ENCODE measurements around the gene ZNF618.

The ZNF618 gene

GRCh38 chr9:113946496-113947115, 70.5 kb downstream of the ZNF618 start:
- TF ChIP-seq CTCF (IDR thresholded peaks at IDR 0.05; ENCODE audit: insufficient read depth, low read depth, low read length, missing control alignments) = no peak
- DNase-seq (ENCODE audit: low read depth) = no peak

GRCh38 chr9:113947941-113948340, 71.8 kb downstream of the ZNF618 start:
- no peak overlapping the region for H3K4me3 ChIP-seq (ENCODE audit: low read length)
- no peak for TF ChIP-seq CTCF (IDR thresholded peaks at IDR 0.05; ENCODE audit: insufficient read depth, low read depth, low read length, missing control alignments)
- DNase-seq (ENCODE audit: low read depth) = no peak

More at GRCh38 chr9:113946496-113947115, 70.5 kb downstream of the ZNF618 start:
- no peak overlapping the region for H3K4me3 ChIP-seq (ENCODE audit: low read length)

- TF ChIP-seq CTCF (IDR thresholded peaks at IDR 0.05; ENCODE audit: insufficient read depth, low read depth, low read length, missing control alignments) = no peak
- no peak overlapping the region for H3K4me3 ChIP-seq (ENCODE audit: low read length)
- no peak for DNase-seq (ENCODE audit: low read depth)
These were observed 72.9 kb downstream of the ZNF618 start for GRCh38 chr9:113948891-113949570.

GRCh38 chr9:113949571-113950078, 73.5 kb downstream of the ZNF618 start:
- DNase-seq (ENCODE audit: low read depth) = no peak
- TF ChIP-seq CTCF (IDR thresholded peaks at IDR 0.05; ENCODE audit: insufficient read depth, low read depth, low read length, missing control alignments) = no peak
- H3K4me3 ChIP-seq (ENCODE audit: low read length) = no peak overlapping the region

- DNase-seq (ENCODE audit: low read depth) = no peak
- no peak for TF ChIP-seq CTCF (IDR thresholded peaks at IDR 0.05; ENCODE audit: insufficient read depth, low read depth, low read length, missing control alignments)
- H3K4me3 ChIP-seq (ENCODE audit: low read length) = no peak overlapping the region
These were observed 74.3 kb downstream of the ZNF618 start for GRCh38 chr9:113950195-113951031.

GRCh38 chr9:113951032-113951372, 74.9 kb downstream of the ZNF618 start:
- no peak for DNase-seq (ENCODE audit: low read depth)
- TF ChIP-seq CTCF (IDR thresholded peaks at IDR 0.05; ENCODE audit: insufficient read depth, low read depth, low read length, missing control alignments) = no peak
- no peak overlapping the region for H3K4me3 ChIP-seq (ENCODE audit: low read length)

Data from epithelial cell of esophagus (primary cell).